HG02571 (cell line): ENCODE data around the gene GTF3C4.

Experiments
- ATAC-seq: cut with Tn5 transposase; IDR thresholded peaks from one replicate; pipeline ENCODE4 v1.9.1; 2021; ENCODE audit warnings: mild to moderate bottlenecking, moderate library complexity; ENCODE audit not compliant: unreplicated experiment

The GTF3C4 gene

DNA sequence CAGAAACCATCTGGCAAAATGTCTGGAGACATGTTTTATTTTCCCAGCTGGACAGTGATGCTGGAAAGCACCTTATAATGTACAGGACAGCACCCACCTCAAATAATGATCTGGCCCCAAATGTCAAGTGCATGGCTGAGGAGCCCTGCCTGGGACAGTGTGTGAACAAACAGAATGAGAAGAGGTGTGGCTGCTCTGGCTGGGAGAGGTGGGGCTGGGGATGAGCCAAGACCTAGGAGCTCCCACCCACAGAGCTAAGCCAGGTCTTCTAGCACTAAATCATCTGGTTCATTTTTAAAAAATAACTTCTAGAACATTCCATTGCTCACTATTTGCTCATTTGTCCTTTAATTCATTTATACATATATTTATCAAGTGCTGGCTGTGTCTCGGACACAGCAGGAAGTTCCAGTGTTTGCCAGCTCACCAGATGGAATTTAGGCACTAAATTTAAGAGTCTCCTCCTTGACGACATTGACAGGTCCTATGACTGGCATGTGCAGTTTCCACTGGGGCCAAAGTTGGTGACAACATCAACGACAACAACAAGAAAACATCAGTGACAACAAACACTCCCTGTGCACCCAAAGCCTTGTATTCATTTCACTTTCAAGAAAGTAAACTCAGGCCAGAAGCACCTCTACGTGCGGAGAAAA, 59.1 kb downstream of the GTF3C4 start:
- ATAC-seq = no peak

DNA sequence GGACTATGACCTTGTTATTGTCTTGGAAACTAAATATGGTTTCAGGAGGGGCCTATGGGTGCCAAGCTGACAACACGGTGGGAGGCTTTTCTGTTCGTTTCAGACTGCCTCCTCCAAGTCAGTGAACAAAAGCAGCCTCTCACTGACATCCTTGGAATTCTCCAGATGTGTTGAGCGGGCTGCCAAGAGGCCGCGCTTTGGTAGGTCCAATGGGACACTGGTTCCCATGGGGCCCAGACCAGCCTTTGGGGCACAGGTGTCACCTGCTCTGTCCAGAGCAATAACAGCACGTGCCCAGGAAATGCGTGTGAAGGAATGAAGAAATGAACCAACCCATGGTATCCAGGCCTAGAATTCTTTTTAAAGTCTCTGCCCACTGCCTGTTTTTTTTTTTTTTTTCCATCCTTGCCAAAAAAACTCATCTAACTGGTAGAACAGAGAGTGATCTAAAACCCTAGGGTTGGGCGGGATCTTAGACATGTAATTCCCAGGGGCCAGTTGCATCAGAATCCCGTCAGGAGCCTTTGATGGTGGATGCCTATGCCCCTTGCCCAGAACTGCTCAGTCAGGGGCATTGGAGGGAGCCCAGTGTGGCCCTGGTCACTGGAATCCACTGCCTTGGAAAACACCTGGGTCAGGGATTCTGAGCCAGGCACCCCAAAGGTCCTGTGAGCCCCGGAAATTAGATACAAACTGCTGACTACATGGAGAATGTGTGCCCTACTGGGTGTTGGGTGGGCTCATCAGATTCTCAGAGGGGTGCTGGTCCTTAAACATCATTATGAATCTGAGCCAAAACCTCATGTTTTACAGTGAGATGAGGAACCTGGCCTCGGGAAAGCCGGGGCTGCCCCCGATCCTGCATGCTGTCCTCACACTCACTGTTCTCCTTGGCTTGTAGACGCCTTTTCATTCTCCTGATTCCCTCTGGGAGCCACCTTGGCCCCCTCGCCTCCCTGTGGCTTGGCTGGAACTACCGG, 60.1 kb downstream of the GTF3C4 start:
- ATAC-seq = no peak

DNA sequence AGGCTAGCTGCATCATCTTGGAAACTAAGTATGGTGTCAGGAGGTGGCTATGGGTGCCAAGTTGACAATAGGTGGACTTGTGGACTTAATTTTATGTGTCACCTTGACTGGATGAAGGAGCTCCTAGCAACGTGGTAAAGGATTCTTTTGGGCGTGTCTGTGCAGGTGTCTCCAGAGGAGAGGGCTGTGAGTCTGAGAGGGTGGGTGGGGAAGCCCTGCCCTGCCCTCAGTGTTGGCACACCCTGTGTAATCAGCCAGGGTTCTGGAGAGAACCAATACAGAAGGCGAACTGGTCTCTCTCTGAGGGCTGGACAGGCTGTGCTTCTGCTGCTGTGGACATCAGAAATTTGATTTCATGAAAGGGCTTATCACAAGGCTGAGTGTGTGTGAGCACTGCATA, 61.0 kb downstream of the GTF3C4 start:
- ATAC-seq = no peak

DNA sequence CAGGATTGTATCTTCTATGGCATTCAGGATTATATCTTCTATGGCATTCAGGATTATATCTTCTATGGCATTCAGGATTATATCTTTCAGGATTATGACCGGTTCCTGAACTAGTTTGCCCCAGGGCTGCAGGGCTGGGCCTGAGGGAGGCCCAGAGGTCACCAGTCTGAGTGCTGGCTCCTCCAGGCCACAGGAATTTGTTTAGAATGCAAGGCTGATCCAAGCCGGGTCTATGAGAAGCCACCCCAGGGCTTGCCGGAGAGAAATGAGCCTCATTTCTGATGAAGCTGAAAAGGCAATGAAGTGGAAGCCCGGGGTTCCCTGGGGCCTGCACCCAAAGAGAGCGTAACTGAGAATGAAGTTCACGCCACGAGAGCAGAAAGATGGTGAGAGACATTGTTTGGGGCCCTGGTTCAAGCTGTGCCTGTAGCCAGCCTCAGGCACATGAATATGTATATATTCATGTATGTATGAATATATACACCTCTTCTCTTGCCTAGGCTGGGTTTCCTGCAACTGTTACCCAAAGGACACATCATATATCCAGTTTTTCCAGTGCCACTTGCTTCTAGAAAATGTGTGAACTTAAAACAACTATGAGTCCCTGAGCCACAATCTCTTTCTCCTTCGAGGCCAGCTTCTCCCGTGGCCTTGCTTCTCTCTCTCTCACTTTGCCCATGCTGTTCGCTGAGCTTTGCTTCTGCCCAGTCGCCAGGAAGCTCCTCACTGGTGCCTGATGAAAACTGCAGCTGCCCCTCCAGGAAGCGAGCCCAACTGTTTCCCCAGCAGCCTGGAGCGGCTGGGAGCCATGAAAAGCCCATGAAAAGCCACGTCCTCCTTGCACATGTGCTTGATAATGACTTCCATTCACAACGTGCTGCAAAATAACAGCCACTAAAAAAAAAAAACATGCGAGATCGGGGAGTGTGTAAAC, 62.3 kb downstream of the GTF3C4 start:
- no peak for ATAC-seq

DNA sequence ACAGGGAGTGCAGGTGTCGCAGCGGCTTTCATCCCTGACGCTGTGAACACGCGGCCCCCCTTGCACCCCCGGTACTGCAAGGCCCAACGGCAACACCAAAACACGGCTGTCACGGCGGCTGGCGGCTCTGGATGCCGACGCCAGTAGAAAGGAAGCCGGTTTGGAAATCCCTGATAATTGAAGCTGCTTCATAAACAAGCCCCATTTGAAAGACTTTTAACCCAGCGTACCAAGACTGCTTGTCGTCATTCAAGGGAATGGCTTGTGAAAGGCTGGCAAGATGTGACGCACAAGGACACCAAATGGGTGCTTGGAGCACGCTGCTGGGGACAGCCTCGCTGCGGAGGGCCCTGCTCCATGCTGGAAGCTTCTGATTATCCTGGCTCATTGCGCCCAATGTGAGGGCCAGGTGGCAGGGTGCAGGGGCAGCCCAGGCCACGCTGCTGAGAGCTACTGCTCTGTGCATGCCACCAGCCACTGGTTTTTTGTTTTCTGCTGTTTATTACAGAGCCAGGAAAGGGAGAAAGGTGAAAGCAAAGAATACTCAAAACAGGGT, 63.1 kb downstream of the GTF3C4 start:
- ATAC-seq = no peak

DNA sequence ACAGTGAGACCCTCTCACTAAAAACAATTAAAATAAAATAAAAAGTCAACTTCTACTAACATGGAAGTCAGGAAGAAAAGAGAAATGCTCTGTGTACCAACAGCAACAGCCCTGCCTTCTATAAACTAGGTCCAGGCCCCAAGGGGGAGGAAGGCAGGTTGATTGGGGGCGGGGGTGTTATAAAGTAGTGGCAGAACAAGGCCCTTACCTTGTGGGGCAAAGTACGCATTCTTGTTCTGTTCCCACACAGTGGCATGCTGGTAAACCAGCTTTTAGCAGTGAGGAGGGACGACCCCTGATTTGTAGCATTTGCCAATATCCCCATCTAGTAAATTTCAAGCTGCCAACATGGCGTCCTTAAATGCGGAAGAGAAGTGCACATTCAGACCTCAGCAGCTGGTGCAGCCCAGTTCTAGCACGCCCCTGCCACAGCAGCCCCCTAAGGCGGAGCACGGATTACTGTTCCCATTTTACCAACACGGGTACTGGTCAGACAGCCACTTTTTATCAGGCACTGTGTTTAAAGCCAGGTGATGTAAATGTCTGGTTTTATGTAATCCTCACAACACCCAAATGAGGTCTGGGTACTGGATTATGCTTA, 69.5 kb downstream of the GTF3C4 start:
- no peak for ATAC-seq

DNA sequence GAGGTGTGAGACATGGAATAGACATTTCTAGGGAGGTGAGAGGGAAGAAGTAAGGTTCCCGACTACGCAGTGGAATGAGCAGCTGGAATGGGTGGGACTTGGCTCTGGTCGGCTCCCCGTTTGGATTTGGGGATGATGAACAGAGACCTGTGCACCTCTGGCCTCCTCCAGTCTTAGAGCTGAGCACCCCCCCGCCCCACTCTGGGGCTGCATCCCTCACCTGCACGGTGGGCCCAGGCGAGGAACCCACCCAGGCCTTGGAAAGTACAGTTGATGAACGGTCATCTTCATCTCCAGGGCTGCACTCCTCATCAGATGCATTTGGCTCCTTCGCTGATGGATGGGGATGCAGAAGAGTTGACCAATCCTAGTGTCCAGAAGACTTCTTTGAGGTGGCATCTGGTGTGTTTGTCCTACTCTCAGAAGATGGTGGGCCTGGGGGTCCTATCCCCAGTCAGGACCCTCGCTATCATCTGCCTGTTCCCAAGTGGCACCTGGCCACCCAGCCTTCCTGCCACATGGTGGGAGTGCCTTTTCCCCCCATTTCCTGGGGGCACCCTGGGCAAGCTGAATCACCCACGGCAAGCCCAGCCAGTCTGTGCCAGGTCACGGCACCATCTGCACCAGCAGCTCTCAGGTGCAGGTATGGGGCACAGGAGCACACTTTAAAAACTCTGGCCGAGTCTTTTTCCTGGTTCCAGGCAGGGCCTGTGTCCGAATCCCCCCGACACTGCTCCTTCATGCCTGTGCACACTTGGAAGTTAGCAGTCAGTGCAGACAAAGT, 70.5 kb downstream of the GTF3C4 start:
- ATAC-seq = no peak

DNA sequence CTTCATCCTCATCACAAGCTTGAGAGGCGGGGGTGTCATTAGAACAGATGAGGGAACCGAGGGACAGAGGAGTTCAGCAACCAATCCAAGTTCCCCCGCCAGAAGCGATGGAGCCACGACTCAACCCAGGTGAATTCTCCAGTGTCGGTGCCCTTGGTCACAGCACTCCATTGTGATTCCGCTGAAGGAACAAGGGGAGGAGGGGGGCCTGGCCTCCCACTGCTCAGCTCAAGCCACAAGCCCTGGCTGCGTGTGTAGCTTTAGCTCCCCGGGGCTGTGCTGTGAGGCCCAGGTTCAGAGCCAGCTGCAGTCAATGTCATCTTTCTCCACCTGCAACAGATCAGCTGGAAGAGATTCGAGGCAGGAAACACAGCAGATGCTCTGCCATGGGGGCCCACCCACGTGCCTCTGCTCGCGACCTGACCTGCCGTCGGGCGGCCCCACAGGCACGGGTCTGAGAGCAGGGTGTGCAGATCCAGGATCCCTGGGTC, 72.6 kb downstream of the GTF3C4 start:
- no peak for ATAC-seq

DNA sequence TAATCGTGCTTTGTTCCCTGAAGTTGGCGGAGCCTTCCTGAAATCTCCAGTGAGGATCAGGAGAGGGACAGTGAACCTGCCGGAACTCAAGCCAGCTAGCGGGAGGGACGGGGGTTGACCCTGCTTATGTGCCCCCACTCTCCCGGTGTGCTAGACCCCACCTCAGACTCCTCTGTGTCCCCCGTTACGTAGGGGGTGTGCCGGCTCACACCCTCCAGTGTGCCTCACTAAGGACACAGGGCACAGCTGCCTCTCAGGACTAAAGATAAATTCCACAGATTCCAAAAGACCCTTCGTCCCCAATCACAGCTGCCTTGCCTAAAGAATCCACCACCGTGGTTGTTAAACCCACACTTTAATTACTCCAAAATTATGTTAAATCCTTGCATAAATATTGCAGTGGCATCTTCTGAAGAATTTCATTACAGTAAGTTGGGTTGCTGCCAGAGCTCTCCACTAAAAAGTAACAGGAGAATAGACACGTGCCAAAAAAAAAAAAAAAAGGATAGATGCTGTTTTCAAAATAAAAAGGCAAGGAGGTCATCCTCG, 73.7 kb downstream of the GTF3C4 start:
- no peak for ATAC-seq
